SU-DHL-6 (cell line): Measurements from ENCODE around the gene ATG2B.

ENCODE experiments used
- CTCF ChIP-seq: fragments of 200-600 bp; sonication (generic); IDR thresholded peaks from one replicate; pipeline ENCODE4 v1.5.1; 2017; ENCODE audit warnings: antibody characterized with exemption, mild to moderate bottlenecking, low read length, moderate library complexity; ENCODE audit not compliant: insufficient read depth, poor library complexity, severe bottlenecking
- EZH2phosphoT487 ChIP-seq: fragments of 200-600 bp; sonication (generic), shearing (Covaris generic); conservative IDR thresholded peaks from 2 replicates; pipeline ENCODE4 v1.6.1; 2018; ENCODE audit warnings: mild to moderate bottlenecking, antibody characterized with exemption, low read length, moderate library complexity, mixed read lengths

GRCh38 chr14:96398921-96399320 is 35.8 kb upstream of the ATG2B start:
- TF ChIP-seq CTCF (no peak), EZH2phosphoT487 (no peak)
